HL-60 (cell line): Measurements from ENCODE around the gene ARSG.

Source experiments
- POLR2AphosphoS5 ChIP-seq: IDR thresholded peaks from 2 replicates; pipeline ENCODE4 v1.6.1; 2012; ENCODE audit warnings: low read depth
- TF ChIP-seq, protein P1 (sequence below): IDR thresholded peaks from 2 replicates; pipeline ENCODE4 v1.6.1; 2012; ENCODE audit warnings: low read depth; ENCODE audit not compliant: insufficient replicate concordance

DNA sequence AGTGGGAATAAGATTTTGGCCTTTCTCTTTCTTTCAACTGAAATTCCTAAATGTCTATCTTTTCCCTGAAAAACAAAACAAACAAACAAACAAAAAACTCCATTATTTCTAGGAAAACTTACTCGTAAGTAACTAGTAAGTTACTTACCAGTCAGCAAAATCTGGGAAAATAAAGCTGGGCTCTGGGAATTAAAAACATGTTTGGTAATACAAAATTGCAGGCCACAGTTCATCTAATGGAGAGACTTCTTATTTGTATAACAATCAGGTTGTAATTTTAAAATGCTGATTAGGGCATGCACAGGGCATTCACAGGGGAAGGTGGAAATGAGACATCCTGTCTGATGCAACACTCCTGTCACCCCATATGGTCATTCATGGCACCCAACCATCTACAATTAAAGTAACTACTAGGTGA, 169.8 kb downstream of the ARSG start:
- no peak for TF ChIP-seq POLR2AphosphoS5
- TF ChIP-seq, protein P1, sequence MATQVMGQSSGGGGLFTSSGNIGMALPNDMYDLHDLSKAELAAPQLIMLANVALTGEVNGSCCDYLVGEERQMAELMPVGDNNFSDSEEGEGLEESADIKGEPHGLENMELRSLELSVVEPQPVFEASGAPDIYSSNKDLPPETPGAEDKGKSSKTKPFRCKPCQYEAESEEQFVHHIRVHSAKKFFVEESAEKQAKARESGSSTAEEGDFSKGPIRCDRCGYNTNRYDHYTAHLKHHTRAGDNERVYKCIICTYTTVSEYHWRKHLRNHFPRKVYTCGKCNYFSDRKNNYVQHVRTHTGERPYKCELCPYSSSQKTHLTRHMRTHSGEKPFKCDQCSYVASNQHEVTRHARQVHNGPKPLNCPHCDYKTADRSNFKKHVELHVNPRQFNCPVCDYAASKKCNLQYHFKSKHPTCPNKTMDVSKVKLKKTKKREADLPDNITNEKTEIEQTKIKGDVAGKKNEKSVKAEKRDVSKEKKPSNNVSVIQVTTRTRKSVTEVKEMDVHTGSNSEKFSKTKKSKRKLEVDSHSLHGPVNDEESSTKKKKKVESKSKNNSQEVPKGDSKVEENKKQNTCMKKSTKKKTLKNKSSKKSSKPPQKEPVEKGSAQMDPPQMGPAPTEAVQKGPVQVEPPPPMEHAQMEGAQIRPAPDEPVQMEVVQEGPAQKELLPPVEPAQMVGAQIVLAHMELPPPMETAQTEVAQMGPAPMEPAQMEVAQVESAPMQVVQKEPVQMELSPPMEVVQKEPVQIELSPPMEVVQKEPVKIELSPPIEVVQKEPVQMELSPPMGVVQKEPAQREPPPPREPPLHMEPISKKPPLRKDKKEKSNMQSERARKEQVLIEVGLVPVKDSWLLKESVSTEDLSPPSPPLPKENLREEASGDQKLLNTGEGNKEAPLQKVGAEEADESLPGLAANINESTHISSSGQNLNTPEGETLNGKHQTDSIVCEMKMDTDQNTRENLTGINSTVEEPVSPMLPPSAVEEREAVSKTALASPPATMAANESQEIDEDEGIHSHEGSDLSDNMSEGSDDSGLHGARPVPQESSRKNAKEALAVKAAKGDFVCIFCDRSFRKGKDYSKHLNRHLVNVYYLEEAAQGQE = no peak
